H9 (cell line): ENCODE measurements around the gene LAMTOR4. TPM values are rescaled to one million over a fixed set of nuclear protein-coding genes. Genes with fewer than 3 reads are reported as not detected.

Source experiments
- DNase-seq: peaks from one replicate; pipeline ENCODE4 v3.0.0-alpha.2; 2017
- H2AFZ ChIP-seq: one replicate; pipeline ENCODE4 v1.6.1; 2013; ENCODE audit warnings: mild to moderate bottlenecking, low read length, control low read depth, moderate library complexity
- H2AK5ac ChIP-seq: 2 replicates; pipeline ENCODE4 v1.6.1; 2013; ENCODE audit warnings: low read length, control low read depth, mixed read lengths; ENCODE audit not compliant: insufficient read length
- H2BK120ac ChIP-seq: one replicate; pipeline ENCODE4 v1.6.1; 2013; ENCODE audit warnings: low read depth, mild to moderate bottlenecking, low read length, control low read depth, inconsistent platforms; ENCODE audit not compliant: poor library complexity, severe bottlenecking
- H2BK12ac ChIP-seq: 2 replicates; pipeline ENCODE4 v1.6.1; 2013; ENCODE audit warnings: low read length, control low read depth, mixed read lengths, low read depth; ENCODE audit not compliant: insufficient read length
- H2BK15ac ChIP-seq: 2 replicates; pipeline ENCODE4 v1.6.1; 2013; ENCODE audit warnings: low read depth, low read length, control low read depth
- H2BK20ac ChIP-seq: one replicate; pipeline ENCODE4 v1.6.1; 2013; ENCODE audit warnings: low read depth, mild to moderate bottlenecking, low read length, control low read depth, inconsistent platforms; ENCODE audit not compliant: poor library complexity, severe bottlenecking
- H2BK5ac ChIP-seq: 2 replicates; pipeline ENCODE4 v1.6.1; 2013; ENCODE audit warnings: low read length, control low read depth, mixed read lengths; ENCODE audit not compliant: insufficient read length
- H3K14ac ChIP-seq: 2 replicates; pipeline ENCODE4 v1.6.1; 2013; ENCODE audit warnings: low read length, control low read depth; ENCODE audit not compliant: insufficient read depth
- H3K18ac ChIP-seq: 2 replicates; pipeline ENCODE4 v1.6.1; 2013; ENCODE audit warnings: low read depth, mild to moderate bottlenecking, mixed read lengths, low read length, control low read depth; ENCODE audit not compliant: insufficient read length
- H3K23ac ChIP-seq: 2 replicates; pipeline ENCODE4 v1.6.1; 2013; ENCODE audit warnings: low read length, control low read depth, mixed read lengths, low read depth; ENCODE audit not compliant: insufficient read length
- H3K23me2 ChIP-seq: 2 replicates; pipeline ENCODE4 v1.6.1; 2013; ENCODE audit warnings: low read depth, mild to moderate bottlenecking, mixed read lengths, low read length, control low read depth; ENCODE audit not compliant: insufficient read length, poor library complexity, severe bottlenecking
- H3K27ac ChIP-seq: 2 replicates; pipeline ENCODE4 v1.5.1; 2013; ENCODE audit warnings: low read length, control low read depth, mixed read lengths, low read depth; ENCODE audit not compliant: insufficient read length
- H3K27me3 ChIP-seq: 2 replicates; pipeline ENCODE4 v1.6.1; 2013; ENCODE audit warnings: low read length, control low read depth, inconsistent platforms; ENCODE audit not compliant: insufficient read depth
- H3K4ac ChIP-seq: 2 replicates; pipeline ENCODE4 v1.6.1; 2013; ENCODE audit warnings: low read depth, mild to moderate bottlenecking, control low read depth, inconsistent platforms, low read length, moderate library complexity
- H3K4me1 ChIP-seq: 2 replicates; pipeline ENCODE4 v1.6.1; 2013; ENCODE audit warnings: low read length, control low read depth, inconsistent platforms; ENCODE audit not compliant: insufficient read depth
- H3K4me2 ChIP-seq: 2 replicates; pipeline ENCODE4 v1.6.1; 2013; ENCODE audit warnings: low read length, control low read depth, mixed read lengths; ENCODE audit not compliant: insufficient read length, insufficient read depth
- H3K56ac ChIP-seq: 2 replicates; pipeline ENCODE4 v1.6.1; 2013; ENCODE audit warnings: low read depth, mild to moderate bottlenecking, mixed read lengths, low read length, control low read depth; ENCODE audit not compliant: insufficient read length
- H3K79me1 ChIP-seq: 2 replicates; pipeline ENCODE4 v1.6.1; 2013; ENCODE audit warnings: low read depth, mild to moderate bottlenecking, moderate library complexity, low read length, control low read depth, inconsistent platforms; ENCODE audit not compliant: insufficient read depth, poor library complexity, severe bottlenecking
- H3K79me2 ChIP-seq: 2 replicates; pipeline ENCODE4 v1.6.1; 2013; ENCODE audit warnings: low read length, control low read depth, inconsistent platforms; ENCODE audit not compliant: insufficient read depth
- H3K9ac ChIP-seq: 2 replicates; pipeline ENCODE4 v1.6.1; 2013; ENCODE audit warnings: low read length, control low read depth, mixed read lengths; ENCODE audit not compliant: insufficient read length; ENCODE audit errors: extremely low read depth
- H3K9me3 ChIP-seq: one replicate; pipeline ENCODE4 v1.6.1; 2013; ENCODE audit warnings: low read depth, low read length, inconsistent platforms; ENCODE audit not compliant: control insufficient read depth
- H3T11ph ChIP-seq: one replicate; pipeline ENCODE4 v1.6.1; 2013; ENCODE audit warnings: mild to moderate bottlenecking, low read length, control low read depth, inconsistent platforms
- H4K20me1 ChIP-seq: one replicate; pipeline ENCODE4 v1.6.1; 2013; ENCODE audit not compliant: control insufficient read depth, insufficient read length, insufficient read depth
- H4K5ac ChIP-seq: 2 replicates; pipeline ENCODE4 v1.6.1; 2013; ENCODE audit warnings: low read depth, mild to moderate bottlenecking, mixed read lengths, low read length, control low read depth; ENCODE audit not compliant: insufficient read length
- H4K8ac ChIP-seq: replicated peaks from 2 replicates; pipeline ENCODE4 v1.6.1; 2013; ENCODE audit warnings: low read length, control low read depth, mixed read lengths, low read depth; ENCODE audit not compliant: insufficient read length
- H4K91ac ChIP-seq: 2 replicates; pipeline ENCODE4 v1.6.1; 2013; ENCODE audit warnings: low read depth, mild to moderate bottlenecking, moderate library complexity, mixed read lengths, low read length, control low read depth; ENCODE audit not compliant: insufficient read length
- H3K27ac Mint-ChIP-seq, 3 experiments: 2 replicates in 2 of 3; 3 replicates in 1 of 3; pipeline ENCODE4 v1.8.0; 2020 to 2021; ENCODE audit warnings: mixed read lengths in 3 of 3, mild to moderate bottlenecking in 1 of 3, moderate library complexity in 1 of 3
- H3K27me3 Mint-ChIP-seq: 2 replicates; pipeline ENCODE4 v1.8.0; 2021; ENCODE audit warnings: low read depth, mild to moderate bottlenecking, moderate library complexity, mixed read lengths
- H3K36me3 Mint-ChIP-seq, 3 experiments: 2 replicates in 2 of 3; 3 replicates in 1 of 3; pipeline ENCODE4 v1.8.0; 2020 to 2021; ENCODE audit warnings: low read depth in 3 of 3, mixed read lengths in 3 of 3; ENCODE audit not compliant: insufficient read depth in 1 of 3
- H3K4me1 Mint-ChIP-seq, 2 experiments: 2 replicates each; pipeline ENCODE4 v1.8.0; 2020; ENCODE audit warnings: mixed read lengths in 2 of 2
- H3K4me3 Mint-ChIP-seq, 2 experiments: 2 replicates in 1 of 2; 3 replicates in 1 of 2; pipeline ENCODE4 v1.8.0; 2020 to 2021; ENCODE audit warnings: mild to moderate bottlenecking in 2 of 2, mixed read lengths in 2 of 2, moderate library complexity in 1 of 2
- H3K9me3 Mint-ChIP-seq, 2 experiments: 2 replicates in 1 of 2; 3 replicates in 1 of 2; pipeline ENCODE4 v1.8.0; 2020; ENCODE audit warnings: mild to moderate bottlenecking in 2 of 2, mixed read lengths in 2 of 2, moderate library complexity in 1 of 2
- CTCF ChIP-seq: fragments of 200-600 bp; sonication (generic); conservative IDR thresholded peaks from 3 replicates; pipeline ENCODE4 v1.8.0; 2021; ENCODE audit warnings: antibody characterized with exemption, mild to moderate bottlenecking
- WGBS: extraction: QIAGEN DNeasy Blood & Tissue Kit; methylation state at CpG from one replicate; pipeline ENCODE4 v1.1.7; 2013; ENCODE audit warnings: missing lambda C conversion rate, low lambda C conversion rate, mixed read lengths; ENCODE audit not compliant: insufficient read length; ENCODE audit errors: extremely low coverage; 5-methylcytosine and 5-hydroxymethylcytosine counted together
- total RNA-seq: library from RNA; stranded (reverse); gene quantifications from 2 replicates; pipeline ENCODE4 v1.2.1, GENCODE V29; 2021

The LAMTOR4 gene
- total RNA-seq, 1 experiment from 2014 or later, result 179 TPM

- no peak overlapping the region for H2BK20ac ChIP-seq
- H3K9me3 ChIP-seq, result no peaks in the 10 kb centered on the region
- H3K4me2 ChIP-seq, result no peak overlapping the region
- no peak overlapping the region for H3K18ac ChIP-seq
- WGBS, result no CpG with 5 or more reads among the region's 10 CpGs
- no peak overlapping the region for H2BK12ac ChIP-seq
- no peak overlapping the region for H3K27ac Mint-ChIP-seq
- no peak for TF ChIP-seq CTCF
- no peaks in the 10 kb centered on the region for H3K9me3 Mint-ChIP-seq
- no peaks in the 10 kb centered on the region for H3K79me1 ChIP-seq
- DNase-seq, result no peak
- no peaks in the 10 kb centered on the region; the same call in none of the 2 replicates for H3K27me3 ChIP-seq
- no peaks in the 10 kb centered on the region; the same call in 1 of the 2 replicates for H3K4me1 ChIP-seq
- H2AK5ac ChIP-seq, result no peak overlapping the region
- no peak overlapping the region for H3K4me3 Mint-ChIP-seq
- no peaks in the 10 kb centered on the region for H3K23me2 ChIP-seq
- no peak overlapping the region for H3K56ac ChIP-seq
- no peak overlapping the region for H3K9ac ChIP-seq
- no peak overlapping the region for H3K23ac ChIP-seq
- no peaks in the 10 kb centered on the region for H4K20me1 ChIP-seq
- H4K8ac ChIP-seq, result no peak overlapping the region
- H3K36me3 Mint-ChIP-seq, result no peaks in the 10 kb centered on the region
- peaks cover 46% of the 10 kb centered on the region for H3K27me3 Mint-ChIP-seq
- no peak overlapping the region for H2BK120ac ChIP-seq
- no peak overlapping the region for H3K4ac ChIP-seq
- no peak overlapping the region for H3T11ph ChIP-seq
- no peak overlapping the region for H2AFZ ChIP-seq
- peaks cover 23 to 30% of the 10 kb centered on the region in 2 experiments for H3K4me1 Mint-ChIP-seq
- no peak overlapping the region for H3K14ac ChIP-seq
- H3K27ac ChIP-seq, result no peak overlapping the region
- H3K79me2 ChIP-seq, result no peaks in the 10 kb centered on the region
- no peak overlapping the region for H4K91ac ChIP-seq
- no peak overlapping the region for H4K5ac ChIP-seq
- no peak overlapping the region for H2BK5ac ChIP-seq
- no peak overlapping the region for H2BK15ac ChIP-seq
Measured at GRCh38 chr7:100198266-100198665, 49.5 kb downstream of the LAMTOR4 start.
